RWPE1 (cell line): Measurements from ENCODE around the gene NPC2.

Experiments used
- CTCF ChIA-PET: fragments of 350-600 bp; sonication (Branson Sonifier 250); formaldehyde crosslinking; extraction: SDS; loops from one replicate; lab custom pipeline; 2021; lab: Yijun Ruan, JAX
- POLR2A ChIA-PET: fragments of 400-600 bp; formaldehyde crosslinking; extraction: SDS; loops from one replicate; lab custom pipeline; 2020; ENCODE audit warnings: antibody characterized with exemption; ENCODE audit not compliant: low non-redundant PET; lab: Yijun Ruan, JAX
- DNase-seq: peaks from one replicate; pipeline ENCODE4 v3.0.0; 2012; ENCODE audit warnings: low spot score
- H3K27ac ChIP-seq: fragments of 450-650 bp; 2 replicates; pipeline ENCODE4 v1.5.1; 2017
- TF ChIP-seq, protein P1 (sequence below): fragments of 450-650 bp; conservative IDR thresholded peaks from 2 replicates; pipeline ENCODE4 v1.5.1; 2017; ENCODE audit warnings: low read depth, mild to moderate bottlenecking

Gene NPC2

DNA sequence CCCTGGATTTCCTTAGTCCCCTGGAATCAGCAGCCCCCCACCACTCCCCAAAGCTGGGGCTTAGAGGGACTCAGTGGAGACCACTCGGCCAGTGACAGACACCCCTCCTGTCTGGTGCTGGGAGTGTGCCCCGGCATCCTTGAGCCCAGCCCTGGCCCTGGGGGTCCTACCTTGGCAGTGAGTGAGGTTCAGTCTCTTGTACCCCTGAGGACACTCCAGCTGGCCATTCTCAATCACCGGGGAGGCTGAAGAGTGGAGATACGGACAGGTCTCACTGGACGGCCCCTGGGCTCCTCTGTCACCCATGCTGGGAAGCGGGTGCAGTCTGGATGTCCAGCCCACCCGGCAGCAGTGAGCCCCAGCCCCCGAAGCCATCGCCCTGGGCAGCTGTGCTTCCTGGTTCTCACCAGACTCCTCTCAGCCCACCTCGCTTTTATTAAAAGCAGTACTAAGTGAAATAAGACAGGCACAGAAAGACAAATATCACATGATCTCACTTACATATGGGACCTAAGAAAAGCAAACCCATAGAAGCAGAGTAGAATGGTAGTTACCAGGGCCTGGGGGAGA is 42.7 kb upstream of the NPC2 start:
- TF ChIP-seq, protein P1, sequence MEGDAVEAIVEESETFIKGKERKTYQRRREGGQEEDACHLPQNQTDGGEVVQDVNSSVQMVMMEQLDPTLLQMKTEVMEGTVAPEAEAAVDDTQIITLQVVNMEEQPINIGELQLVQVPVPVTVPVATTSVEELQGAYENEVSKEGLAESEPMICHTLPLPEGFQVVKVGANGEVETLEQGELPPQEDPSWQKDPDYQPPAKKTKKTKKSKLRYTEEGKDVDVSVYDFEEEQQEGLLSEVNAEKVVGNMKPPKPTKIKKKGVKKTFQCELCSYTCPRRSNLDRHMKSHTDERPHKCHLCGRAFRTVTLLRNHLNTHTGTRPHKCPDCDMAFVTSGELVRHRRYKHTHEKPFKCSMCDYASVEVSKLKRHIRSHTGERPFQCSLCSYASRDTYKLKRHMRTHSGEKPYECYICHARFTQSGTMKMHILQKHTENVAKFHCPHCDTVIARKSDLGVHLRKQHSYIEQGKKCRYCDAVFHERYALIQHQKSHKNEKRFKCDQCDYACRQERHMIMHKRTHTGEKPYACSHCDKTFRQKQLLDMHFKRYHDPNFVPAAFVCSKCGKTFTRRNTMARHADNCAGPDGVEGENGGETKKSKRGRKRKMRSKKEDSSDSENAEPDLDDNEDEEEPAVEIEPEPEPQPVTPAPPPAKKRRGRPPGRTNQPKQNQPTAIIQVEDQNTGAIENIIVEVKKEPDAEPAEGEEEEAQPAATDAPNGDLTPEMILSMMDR: no peak
- no peak for DNase-seq
- POLR2A ChIA-PET: no interaction called here
- CTCF ChIA-PET: no interaction called here
- H3K27ac ChIP-seq: peak overlapping the region; percentile 21

DNA sequence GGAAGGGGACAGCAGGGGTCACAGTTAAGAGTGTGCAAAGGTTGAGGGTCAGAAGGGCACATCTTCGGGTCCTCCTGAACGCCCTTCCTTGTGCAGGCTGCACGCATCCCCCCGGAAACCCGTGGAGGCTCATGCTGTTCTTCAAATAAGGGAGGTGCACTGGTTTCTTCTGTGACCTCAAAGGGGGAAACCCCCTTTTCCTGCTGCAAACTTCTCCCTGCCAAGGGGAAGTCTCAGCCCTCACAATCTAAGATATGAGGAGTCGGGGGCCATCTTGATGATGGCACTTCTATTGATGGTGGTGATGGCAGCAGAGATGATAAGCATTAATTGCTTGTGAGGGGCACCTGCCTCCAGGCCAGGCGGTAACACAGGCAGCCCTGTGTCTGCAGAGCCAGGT is 40.5 kb upstream of the NPC2 start:
- ChIA-PET CTCF (no interaction called here), POLR2A (no interaction called here)
- no peak for DNase-seq

DNA sequence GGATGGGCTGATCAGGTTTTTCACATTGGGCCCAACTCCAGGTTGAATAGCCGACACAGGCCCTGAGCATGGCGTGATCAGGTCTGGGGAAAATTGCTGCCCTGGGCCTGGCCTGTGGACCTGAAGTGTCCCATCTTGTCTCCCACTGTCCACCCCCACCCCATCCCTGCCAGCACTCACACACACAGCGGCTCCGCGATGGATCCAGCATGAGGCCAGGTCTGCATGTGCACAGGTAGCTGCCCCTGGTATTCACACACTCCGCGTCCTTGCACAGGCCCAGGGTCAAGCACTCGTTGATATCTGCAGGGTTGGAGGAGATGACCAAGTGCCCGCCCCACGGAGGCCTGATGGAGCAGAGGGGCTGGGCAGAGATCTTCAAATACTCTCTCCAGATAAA is 39.1 kb upstream of the NPC2 start:
- POLR2A ChIA-PET: no interaction called here
- TF ChIP-seq, protein P1: no peak
- no peak for DNase-seq
- peak overlapping the region; percentile 76 for H3K27ac ChIP-seq
- CTCF ChIA-PET: interaction anchor here (0.7 to 1.1 kb wide), 2 partner anchors 236 to 280 kb away, joined by 3 to 4 read pairs; no protein-coding TSS in a partner anchor

More for the DNA sequence above, 40.5 kb upstream of the NPC2 start:
- H3K27ac ChIP-seq: peak overlapping the region; percentile 21
- TF ChIP-seq, protein P1: no peak

DNA sequence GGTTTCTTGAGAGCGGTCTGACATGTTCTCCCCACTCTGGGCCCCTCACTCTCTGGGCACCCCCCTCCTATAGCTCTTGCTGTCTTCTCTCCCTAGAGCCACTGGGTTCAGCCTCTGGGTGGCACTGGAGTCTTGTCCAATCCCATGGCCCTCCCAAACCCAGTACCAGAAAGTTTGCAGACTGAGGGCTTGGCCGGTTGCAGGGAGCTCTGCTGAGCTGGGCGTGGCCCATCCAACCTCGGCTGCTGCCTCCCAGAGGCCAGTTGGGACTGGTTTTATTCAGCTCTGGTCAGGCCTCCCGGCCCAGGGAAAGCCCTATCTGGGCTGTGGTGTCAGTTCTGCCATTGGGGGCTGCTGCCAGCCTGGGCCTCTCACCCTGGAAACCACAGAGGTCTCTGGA is 38.4 kb upstream of the NPC2 start:
- peak overlapping the region; percentile 76 for H3K27ac ChIP-seq
- POLR2A ChIA-PET: no interaction called here
- DNase-seq: peak; percentile 41
- TF ChIP-seq, protein P1: peak; percentile 31
- CTCF ChIA-PET: interaction anchor here (0.7 kb wide), 1 partner anchor 235 kb away, joined by 4 read pairs; no protein-coding TSS in a partner anchor

DNA sequence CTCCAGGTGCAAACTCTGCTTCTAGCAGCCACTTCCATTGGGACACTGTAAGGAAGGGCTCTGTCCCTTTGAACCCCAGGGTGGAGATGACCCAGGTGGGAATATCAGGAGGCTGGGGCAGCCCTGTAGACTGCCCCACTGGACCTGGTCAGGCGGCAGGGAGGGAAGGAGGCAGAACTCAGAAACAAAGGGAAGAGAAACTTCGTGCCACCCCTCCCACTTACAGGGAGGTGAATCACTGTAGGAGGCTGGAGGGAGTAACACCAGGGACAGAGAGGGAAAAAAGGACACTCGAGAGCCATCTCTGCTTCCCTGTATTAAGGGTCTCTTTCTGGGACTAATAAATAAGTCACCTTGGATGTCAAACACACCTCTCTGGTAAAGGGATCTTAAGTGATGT is 37.9 kb upstream of the NPC2 start:
- DNase-seq: no peak
- CTCF ChIA-PET: no interaction called here
- TF ChIP-seq, protein P1: no peak
- POLR2A ChIA-PET: no interaction called here
- peak overlapping the region; percentile 76 for H3K27ac ChIP-seq

DNA sequence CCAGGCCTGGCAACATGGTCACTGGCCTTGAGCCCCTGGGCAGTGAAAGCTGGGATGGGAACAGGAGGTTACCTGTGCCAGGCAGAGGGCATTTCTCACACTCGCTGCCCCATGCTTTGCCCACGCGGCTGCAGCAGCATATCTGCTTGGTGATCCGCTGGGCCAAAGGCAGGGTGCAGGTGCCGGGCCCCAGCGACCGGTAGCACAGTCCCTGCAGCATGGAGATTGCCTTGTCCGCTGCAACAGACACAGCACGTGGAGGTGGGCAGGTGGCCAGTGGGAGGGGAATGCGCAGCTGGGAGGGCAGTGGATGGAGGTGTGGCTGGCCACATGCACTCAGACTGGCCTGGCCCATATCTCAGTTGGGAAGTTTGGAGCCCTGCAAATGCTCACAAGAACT is 35.8 kb upstream of the NPC2 start:
- no peak for DNase-seq
- TF ChIP-seq, protein P1: no peak
- CTCF ChIA-PET: interaction anchor here (1.3 kb wide), 1 partner anchor 44 kb away, joined by 3 read pairs; no protein-coding TSS in a partner anchor
- H3K27ac ChIP-seq: peak overlapping the region; percentile 39; the same call in 1 of the 2 replicates
- POLR2A ChIA-PET: no interaction called here
